A673 (cell line): Measurements from ENCODE around the gene CABLES1.

ENCODE experiments used
- EZH2 ChIP-seq: fragments of 200-600 bp; sonication (generic); IDR thresholded peaks from 2 replicates; pipeline ENCODE4 v1.6.1; 2017; ENCODE audit warnings: borderline replicate concordance, low read depth, mild to moderate bottlenecking, mixed read lengths, antibody characterized with exemption, low read length; ENCODE audit not compliant: poor library complexity, severe bottlenecking
- TF ChIP-seq, protein P1 (sequence below): fragments of 300-800, 200-600 bp; sonication (generic); conservative IDR thresholded peaks from 2 replicates; pipeline ENCODE4 v1.5.1; 2017; ENCODE audit warnings: low read depth, mild to moderate bottlenecking, antibody characterized with exemption, low read length, moderate library complexity, mixed read lengths

DNA sequence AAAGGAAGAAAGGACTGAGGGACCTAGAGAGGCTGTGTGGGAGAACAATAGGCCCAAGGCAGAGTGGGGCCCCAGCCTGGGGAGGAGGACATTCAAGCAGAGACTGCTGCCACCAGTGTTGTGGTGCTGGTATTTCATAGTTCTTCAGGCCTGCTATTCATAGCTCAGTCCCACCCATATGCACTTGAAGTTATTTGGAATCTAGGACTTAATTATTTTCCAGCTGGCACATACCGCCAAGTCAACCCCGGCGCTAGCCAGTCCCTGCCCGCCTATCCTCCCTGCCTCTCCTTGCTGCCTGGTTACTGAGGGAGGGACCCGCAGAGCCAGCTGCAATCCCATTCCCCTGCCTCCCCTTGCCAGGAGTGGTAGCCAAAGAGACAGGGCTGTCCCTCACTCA, 141.2 kb downstream of the CABLES1 start:
- TF ChIP-seq, protein P1, sequence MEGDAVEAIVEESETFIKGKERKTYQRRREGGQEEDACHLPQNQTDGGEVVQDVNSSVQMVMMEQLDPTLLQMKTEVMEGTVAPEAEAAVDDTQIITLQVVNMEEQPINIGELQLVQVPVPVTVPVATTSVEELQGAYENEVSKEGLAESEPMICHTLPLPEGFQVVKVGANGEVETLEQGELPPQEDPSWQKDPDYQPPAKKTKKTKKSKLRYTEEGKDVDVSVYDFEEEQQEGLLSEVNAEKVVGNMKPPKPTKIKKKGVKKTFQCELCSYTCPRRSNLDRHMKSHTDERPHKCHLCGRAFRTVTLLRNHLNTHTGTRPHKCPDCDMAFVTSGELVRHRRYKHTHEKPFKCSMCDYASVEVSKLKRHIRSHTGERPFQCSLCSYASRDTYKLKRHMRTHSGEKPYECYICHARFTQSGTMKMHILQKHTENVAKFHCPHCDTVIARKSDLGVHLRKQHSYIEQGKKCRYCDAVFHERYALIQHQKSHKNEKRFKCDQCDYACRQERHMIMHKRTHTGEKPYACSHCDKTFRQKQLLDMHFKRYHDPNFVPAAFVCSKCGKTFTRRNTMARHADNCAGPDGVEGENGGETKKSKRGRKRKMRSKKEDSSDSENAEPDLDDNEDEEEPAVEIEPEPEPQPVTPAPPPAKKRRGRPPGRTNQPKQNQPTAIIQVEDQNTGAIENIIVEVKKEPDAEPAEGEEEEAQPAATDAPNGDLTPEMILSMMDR: no peak
- TF ChIP-seq EZH2: no peak
